H1 (cell line): Measurements from ENCODE around the gene TM4SF1.

Source experiments
- HDAC2 ChIP-seq, 2 experiments: fragments of 300-600 bp in 1 of 2; sonication (generic) in 1 of 2; IDR thresholded peaks; 2 replicates each; pipeline ENCODE4 v1.6.1; 2011 to 2012; ENCODE audit warnings: low read depth in 2 of 2, low read length in 2 of 2, mild to moderate bottlenecking in 2 of 2, moderate library complexity in 2 of 2, borderline replicate concordance in 1 of 2, inconsistent platforms in 1 of 2
- TCF12 ChIP-seq: IDR thresholded peaks from 2 replicates; pipeline ENCODE4 v1.6.1; 2011; ENCODE audit warnings: low read depth, mild to moderate bottlenecking, low read length

- no peak for TF ChIP-seq HDAC2 (IDR thresholded peaks at IDR 0.05; ENCODE audit: borderline replicate concordance in 1 of 2, low read depth in 2 of 2, low read length in 2 of 2)
- no peak for TF ChIP-seq TCF12
Observed at GRCh38 chr3:149411583-149411982, 34.1 kb upstream of the TM4SF1 start.
